Epithelial cell of proximal tubule (primary cell): ENCODE measurements around the gene IFT52. TPM values are rescaled to one million over a fixed set of nuclear protein-coding genes. Genes with fewer than 3 reads are reported as not detected.
A peak's percentile ranks its signal among the peaks of the same experiment; 100 is the strongest.

Experiments
- DNase-seq: peaks from one replicate; pipeline ENCODE4 v3.0.0-alpha.2; 2011; ENCODE audit warnings: low read depth
- H3K4me3 ChIP-seq: 2 replicates; pipeline ENCODE4 v1.5.1; 2011; ENCODE audit warnings: low read depth, mild to moderate bottlenecking, low read length
- CTCF ChIP-seq: conservative IDR thresholded peaks from 2 replicates; pipeline ENCODE4 v1.5.1; 2012; ENCODE audit warnings: low read depth, mild to moderate bottlenecking, low read length
- total RNA-seq: library from RNA; depleted of rRNA; stranded (reverse); fragments of >200 nt; gene quantifications from 2 replicates; pipeline ENCODE4 v1.2.3, GENCODE V29; 2015

IFT52 gene
- total RNA-seq, 1 donor from 2014 or later, result 21.2 TPM

- DNase-seq, result no peak
Observed at GRCh38 chr20:43676368-43676767, 85.6 kb downstream of the IFT52 start.

GRCh38 chr20:43680981-43681380 is 90.2 kb downstream of the IFT52 start:
- no peak for DNase-seq
- no peak for TF ChIP-seq CTCF
- no peak overlapping the region for H3K4me3 ChIP-seq

More at GRCh38 chr20:43676368-43676767, 85.6 kb downstream of the IFT52 start:
- no peak for TF ChIP-seq CTCF
- H3K4me3 ChIP-seq, result no peak overlapping the region

GRCh38 chr20:43681468-43681942 is 90.8 kb downstream of the IFT52 start:
- peak; percentile 29 for TF ChIP-seq CTCF
- DNase-seq, result no peak
- no peak overlapping the region for H3K4me3 ChIP-seq

DNA sequence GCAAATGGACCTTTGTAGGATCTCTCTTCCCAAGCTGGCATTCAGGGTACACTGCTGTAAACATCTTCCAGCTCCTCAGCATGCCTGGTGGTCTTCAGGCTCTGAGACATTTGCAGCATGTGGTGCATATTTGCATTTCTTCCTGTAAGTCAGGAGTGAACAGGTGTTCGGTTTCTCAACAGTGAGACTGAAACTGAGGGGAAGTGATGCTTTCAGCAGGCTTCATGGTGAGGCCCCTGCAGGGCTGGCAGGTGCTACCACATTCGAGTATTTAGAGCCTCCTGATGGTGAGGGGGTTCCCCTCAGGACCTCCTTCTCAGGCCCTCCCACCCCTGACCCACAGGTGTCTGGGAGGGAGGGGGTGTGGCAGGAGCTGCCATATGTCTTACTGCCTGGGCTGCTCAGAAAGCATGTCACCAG is 91.3 kb downstream of the IFT52 start:
- no peak overlapping the region for H3K4me3 ChIP-seq
- TF ChIP-seq CTCF, result no peak
- DNase-seq, result no peak

DNA sequence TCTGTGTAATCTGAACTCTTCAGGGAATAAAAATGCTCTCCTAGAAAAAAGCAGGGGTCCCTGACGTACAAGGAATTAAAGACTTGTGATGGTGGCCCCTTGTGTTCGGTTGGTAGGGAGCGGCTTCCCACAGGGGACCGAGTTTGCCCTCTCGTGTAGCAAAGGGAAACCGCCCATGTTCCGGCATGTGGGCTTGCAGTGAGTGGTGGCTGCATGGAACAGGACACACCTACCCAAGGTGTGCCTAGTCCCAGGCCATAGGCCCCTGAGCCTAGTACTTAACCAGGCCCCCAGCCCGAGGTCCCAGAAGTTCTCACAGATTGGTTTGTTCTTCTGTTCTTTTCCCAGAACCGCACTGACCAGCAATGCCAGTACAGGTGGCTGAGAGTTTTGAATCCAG is 91.7 kb downstream of the IFT52 start:
- TF ChIP-seq CTCF, result no peak
- DNase-seq, result no peak
- H3K4me3 ChIP-seq, result no peak overlapping the region

GRCh38 chr20:43686820-43687219 is 96.1 kb downstream of the IFT52 start:
- no peak for DNase-seq
- TF ChIP-seq CTCF, result no peak
- no peak overlapping the region for H3K4me3 ChIP-seq

GRCh38 chr20:43689165-43689564 is 98.4 kb downstream of the IFT52 start:
- DNase-seq, result no peak
- TF ChIP-seq CTCF, result no peak
- no peak overlapping the region for H3K4me3 ChIP-seq
